Measurements from ENCODE around the gene TBXA2R. TPM values are rescaled to one million over a fixed set of nuclear protein-coding genes. Genes with fewer than 3 reads are reported as not detected.

TBXA2R gene
- total RNA-seq, 2 donors from 2014 or later = 0.28 TPM; not detected in 1

DNA sequence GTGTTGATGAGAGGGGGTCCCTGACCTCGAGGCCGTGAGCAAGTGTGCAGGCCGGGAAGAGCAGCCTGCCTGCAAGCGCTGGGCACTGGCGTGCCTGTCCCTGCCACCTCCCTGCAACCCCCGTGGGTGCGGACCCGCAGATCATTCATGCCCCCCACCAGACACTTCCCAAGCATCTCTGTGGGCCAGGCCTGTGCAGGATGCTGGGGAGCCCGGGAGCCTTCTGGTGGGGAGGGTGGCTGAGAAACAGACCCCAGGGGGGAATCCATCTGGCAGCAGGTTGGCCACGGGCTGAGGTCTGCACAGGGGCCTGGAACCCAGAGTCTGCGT lies 38.4 kb upstream of the TBXA2R start:
- Mint-ChIP-seq H3K27me3 (no peaks in the 10 kb centered on the region), H3K36me3 (no peaks in the 10 kb centered on the region), H3K4me3 (no peak overlapping the region), H3K27ac (no peak overlapping the region), H3K4me1 (ENCODE audit: low read depth in 2 of 2) (no peaks in the 10 kb centered on the region), H3K9me3 (no peaks in the 10 kb centered on the region)
- ATAC-seq (peak in 1 of 2 donors; percentile 3), DNase-seq (ENCODE audit: low spot score) (no peak)

DNA sequence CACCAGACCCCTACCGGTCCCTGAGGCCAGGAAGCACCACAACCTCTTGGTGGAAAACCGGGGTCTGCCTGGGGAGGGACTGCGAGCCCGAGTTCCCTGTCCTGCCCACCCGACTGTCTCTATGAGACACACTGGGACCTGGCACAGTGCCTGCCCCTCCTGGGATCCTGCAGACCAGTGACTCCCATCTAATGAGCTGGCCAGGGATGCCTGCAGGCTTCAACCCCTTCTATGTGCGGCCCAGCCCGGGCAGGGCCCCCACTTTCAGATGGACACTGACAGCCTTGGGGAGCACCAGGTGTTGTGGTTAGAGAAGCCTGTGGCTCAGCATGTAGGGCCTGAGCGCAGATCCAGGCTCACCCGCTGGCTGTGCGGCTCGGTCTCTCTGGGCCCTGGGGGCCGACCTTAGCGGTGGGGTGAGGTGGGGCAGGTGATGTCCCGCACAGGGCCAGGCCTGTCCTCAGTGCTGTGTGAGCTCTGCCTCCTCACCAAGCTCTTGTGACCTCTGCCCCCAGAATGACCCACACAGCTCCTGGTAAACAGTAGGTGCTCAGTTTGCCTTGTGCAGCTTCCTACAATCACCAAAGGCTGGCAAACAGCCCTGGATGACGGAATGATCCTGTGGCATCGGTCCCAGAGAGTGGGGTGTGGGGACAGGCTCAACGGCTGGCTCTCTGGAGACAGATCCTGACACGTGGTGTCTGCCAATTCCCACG lies 37.8 kb upstream of the TBXA2R start:
- Mint-ChIP-seq H3K27me3 (no peaks in the 10 kb centered on the region), H3K4me1 (ENCODE audit: low read depth in 2 of 2) (no peaks in the 10 kb centered on the region), H3K36me3 (no peaks in the 10 kb centered on the region), H3K9me3 (no peaks in the 10 kb centered on the region), H3K4me3 (no peak overlapping the region), H3K27ac (no peak overlapping the region)
- no peak for DNase-seq (ENCODE audit: low spot score)
- no peak for ATAC-seq

- no peak for ATAC-seq
- Mint-ChIP-seq H3K36me3 (no peaks in the 10 kb centered on the region), H3K4me3 (no peak overlapping the region), H3K27me3 (no peaks in the 10 kb centered on the region), H3K27ac (no peak overlapping the region), H3K4me1 (ENCODE audit: low read depth in 2 of 2) (no peaks in the 10 kb centered on the region), H3K9me3 (no peaks in the 10 kb centered on the region)
- no peak for DNase-seq (ENCODE audit: low spot score)
These were observed 37.1 kb upstream of the TBXA2R start for GRCh38 chr19:3643674-3644313.

DNA sequence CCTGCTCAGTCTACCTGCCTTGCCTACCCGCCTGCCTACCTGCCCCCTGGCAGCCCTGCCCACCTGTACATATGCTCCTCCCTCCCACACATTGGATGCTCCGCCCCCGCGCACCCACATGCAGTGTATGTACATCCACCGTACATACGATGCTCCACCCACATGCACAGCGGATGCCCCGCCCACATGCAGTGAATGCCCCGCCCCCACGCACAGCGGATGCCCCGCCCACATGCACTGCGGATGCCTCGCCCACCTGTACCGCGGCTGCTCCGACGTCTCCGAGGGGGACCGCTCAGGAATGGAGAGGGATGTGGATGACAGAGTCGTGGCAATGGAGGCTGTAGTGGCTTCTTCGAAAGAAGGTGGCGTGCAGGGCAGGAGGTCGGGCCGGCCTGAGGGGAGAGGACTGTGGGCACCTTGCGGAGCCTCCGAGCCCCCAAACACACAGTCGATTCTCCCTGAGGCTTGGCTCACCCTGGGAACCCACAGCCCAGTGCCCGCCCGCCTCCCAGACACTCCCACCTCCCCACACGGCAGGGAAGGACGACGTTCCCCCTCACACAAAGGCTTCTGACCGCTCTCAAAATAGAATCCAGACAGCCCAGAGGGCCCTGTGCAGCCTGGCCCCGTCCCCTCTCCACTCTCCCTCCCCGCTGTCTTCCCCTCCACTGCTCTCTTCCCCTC lies 36.5 kb upstream of the TBXA2R start:
- Mint-ChIP-seq H3K27ac (no peak overlapping the region), H3K27me3 (no peaks in the 10 kb centered on the region), H3K36me3 (no peaks in the 10 kb centered on the region), H3K4me1 (ENCODE audit: low read depth in 2 of 2) (peaks cover 0 to 3% of the 10 kb centered on the region in 2 donors), H3K4me3 (no peak overlapping the region), H3K9me3 (no peaks in the 10 kb centered on the region)
- ATAC-seq (peak in 1 of 2 donors; percentile 44), DNase-seq (ENCODE audit: low spot score) (no peak)

DNA sequence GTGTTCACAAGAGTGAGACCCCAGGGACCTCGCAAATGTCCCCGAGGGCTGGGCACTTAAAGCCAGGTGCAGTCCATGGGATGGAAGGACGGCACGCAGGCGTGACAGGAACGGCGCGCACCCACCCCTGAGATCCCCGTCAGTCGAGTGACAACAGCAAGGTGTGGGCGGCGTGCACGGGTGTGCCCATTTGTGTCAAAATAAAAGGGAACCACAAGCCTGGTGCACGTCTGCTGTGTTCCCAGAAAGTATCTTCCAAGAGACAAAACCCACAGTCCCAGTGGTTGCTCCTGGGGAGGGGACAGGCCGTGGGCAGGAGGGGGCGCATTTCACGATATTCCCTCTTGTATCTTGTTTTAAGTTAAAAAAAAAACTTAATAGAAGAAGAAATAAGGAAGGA lies 35.6 kb upstream of the TBXA2R start:
- DNase-seq (ENCODE audit: low spot score) = no peak
- Mint-ChIP-seq H3K36me3 (no peaks in the 10 kb centered on the region), H3K4me1 (ENCODE audit: low read depth in 2 of 2) (peaks cover 0 to 3% of the 10 kb centered on the region in 2 donors), H3K27me3 (no peaks in the 10 kb centered on the region), H3K27ac (no peak overlapping the region), H3K4me3 (no peak overlapping the region), H3K9me3 (no peaks in the 10 kb centered on the region)
- no peak for ATAC-seq

DNA sequence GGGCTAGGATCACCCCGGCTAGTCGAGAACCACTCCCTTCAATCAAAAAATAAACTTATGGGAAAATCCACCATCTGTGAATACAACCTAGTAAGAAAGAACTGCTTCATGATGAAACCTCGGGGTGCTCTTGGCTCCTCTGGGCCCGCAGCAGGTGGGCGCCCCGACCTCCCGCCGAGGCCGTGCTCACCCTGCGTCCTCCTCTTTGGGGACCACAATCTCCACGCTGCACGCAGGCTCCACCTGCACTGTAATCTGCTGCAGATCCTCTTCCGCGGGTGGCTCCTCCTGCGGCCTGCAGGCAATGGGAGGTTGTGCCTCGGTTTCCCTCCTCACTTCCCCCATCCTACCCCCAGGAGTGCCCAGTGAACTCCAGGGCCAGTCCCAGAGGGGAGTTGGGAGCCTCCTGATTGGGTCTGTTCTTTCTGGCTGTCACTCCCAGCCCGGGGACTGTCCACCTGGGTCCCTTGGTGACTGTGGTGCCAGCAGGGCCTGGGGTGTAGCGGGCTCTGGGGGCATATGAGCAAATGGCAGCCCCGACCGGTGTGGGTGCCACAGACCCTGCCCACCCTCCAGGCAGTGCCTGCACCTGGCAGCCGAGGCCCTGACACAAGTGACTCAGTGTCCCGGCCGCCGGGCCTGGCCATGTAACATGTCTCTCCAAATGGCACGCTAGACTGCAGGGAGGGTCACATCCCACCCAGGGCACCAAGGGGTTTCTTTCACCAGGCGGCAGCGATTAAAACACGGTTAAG lies 35.0 kb upstream of the TBXA2R start:
- ATAC-seq = no peak
- Mint-ChIP-seq H3K36me3 (no peaks in the 10 kb centered on the region), H3K4me1 (ENCODE audit: low read depth in 2 of 2) (peaks cover 0 to 3% of the 10 kb centered on the region in 2 donors), H3K27me3 (no peaks in the 10 kb centered on the region), H3K4me3 (no peak overlapping the region), H3K27ac (no peak overlapping the region), H3K9me3 (no peaks in the 10 kb centered on the region)
- DNase-seq (ENCODE audit: low spot score) = no peak

DNA sequence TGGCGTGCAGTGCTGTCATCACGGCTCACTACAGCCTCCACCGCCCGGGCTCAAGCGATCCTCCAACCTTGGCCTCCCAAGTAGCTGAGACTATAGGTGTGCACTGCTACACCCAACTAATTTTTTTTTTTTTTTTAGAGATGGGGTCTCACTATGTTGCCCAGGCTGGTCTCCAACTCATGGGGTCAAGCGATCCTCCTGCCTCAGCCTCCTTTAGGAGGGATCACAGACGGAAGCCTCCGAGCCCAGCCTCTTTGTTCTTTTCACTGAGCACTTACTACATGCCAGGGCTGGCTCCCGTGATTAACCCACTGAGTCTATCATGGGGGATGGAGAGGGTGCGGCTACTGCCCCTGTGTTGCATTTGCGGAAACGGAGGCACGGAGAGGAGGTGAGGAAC lies 32.8 kb upstream of the TBXA2R start:
- Mint-ChIP-seq H3K9me3 (no peaks in the 10 kb centered on the region), H3K27me3 (no peaks in the 10 kb centered on the region), H3K27ac (no peak overlapping the region), H3K36me3 (no peaks in the 10 kb centered on the region), H3K4me1 (ENCODE audit: low read depth in 2 of 2) (peaks cover 0 to 3% of the 10 kb centered on the region in 2 donors), H3K4me3 (no peak overlapping the region)
- DNase-seq (ENCODE audit: low spot score) (no peak), ATAC-seq (no peak)

- Mint-ChIP-seq H3K36me3 (no peaks in the 10 kb centered on the region), H3K4me1 (ENCODE audit: low read depth in 2 of 2) (peaks cover 0 to 3% of the 10 kb centered on the region in 2 donors), H3K9me3 (no peaks in the 10 kb centered on the region), H3K27me3 (no peaks in the 10 kb centered on the region), H3K27ac (no peak overlapping the region), H3K4me3 (no peak overlapping the region)
- no peak for ATAC-seq
- DNase-seq (ENCODE audit: low spot score) = no peak
These were observed 31.8 kb upstream of the TBXA2R start for GRCh38 chr19:3638208-3639193.

- H3K9me3 Mint-ChIP-seq = no peaks in the 10 kb centered on the region
- no peak overlapping the region for H3K27ac Mint-ChIP-seq
- H3K27me3 Mint-ChIP-seq = no peaks in the 10 kb centered on the region
- no peak overlapping the region for H3K4me3 Mint-ChIP-seq
- DNase-seq (ENCODE audit: low spot score) (no peak), ATAC-seq (no peak)
- no peaks in the 10 kb centered on the region for H3K36me3 Mint-ChIP-seq
- H3K4me1 Mint-ChIP-seq (ENCODE audit: low read depth in 2 of 2) = peaks cover 0 to 3% of the 10 kb centered on the region in 2 donors
These were observed 30.9 kb upstream of the TBXA2R start for GRCh38 chr19:3637621-3638020.

GRCh38 chr19:3636962-3637361 lies 30.3 kb upstream of the TBXA2R start:
- ATAC-seq = no peak
- no peak for DNase-seq (ENCODE audit: low spot score)
- H3K27me3 Mint-ChIP-seq = no peaks in the 10 kb centered on the region
- no peak overlapping the region for H3K4me3 Mint-ChIP-seq
- peaks cover 0 to 3% of the 10 kb centered on the region in 2 donors for H3K4me1 Mint-ChIP-seq (ENCODE audit: low read depth in 2 of 2)
- H3K36me3 Mint-ChIP-seq = no peaks in the 10 kb centered on the region
- no peak overlapping the region for H3K27ac Mint-ChIP-seq
- H3K9me3 Mint-ChIP-seq = no peaks in the 10 kb centered on the region

DNA sequence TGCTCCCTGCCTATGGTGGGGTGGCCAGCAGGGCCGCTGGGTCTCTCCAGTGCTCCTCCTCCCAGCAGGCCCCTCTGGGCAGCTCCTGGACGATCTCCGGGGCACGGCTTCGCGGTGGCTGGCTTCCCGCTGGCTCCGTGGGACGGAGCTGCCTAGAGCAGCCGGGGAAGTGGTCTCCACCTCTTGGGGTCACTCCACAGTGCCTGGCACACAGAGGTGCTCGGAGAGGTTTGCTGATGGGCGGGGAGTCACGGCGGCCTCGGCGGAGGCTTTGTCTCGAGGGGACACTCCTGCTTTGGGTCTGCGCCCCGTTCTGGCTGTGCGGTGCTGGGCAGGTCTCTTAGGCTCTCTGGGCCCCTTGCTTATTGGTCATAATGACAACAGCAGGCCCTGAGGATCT lies 29.8 kb upstream of the TBXA2R start:
- Mint-ChIP-seq H3K27ac (no peak overlapping the region), H3K9me3 (no peaks in the 10 kb centered on the region), H3K4me1 (ENCODE audit: low read depth in 2 of 2) (peaks cover 0 to 3% of the 10 kb centered on the region in 2 donors), H3K36me3 (no peaks in the 10 kb centered on the region), H3K27me3 (no peaks in the 10 kb centered on the region), H3K4me3 (no peak overlapping the region)
- ATAC-seq (no peak), DNase-seq (ENCODE audit: low spot score) (no peak)

DNA sequence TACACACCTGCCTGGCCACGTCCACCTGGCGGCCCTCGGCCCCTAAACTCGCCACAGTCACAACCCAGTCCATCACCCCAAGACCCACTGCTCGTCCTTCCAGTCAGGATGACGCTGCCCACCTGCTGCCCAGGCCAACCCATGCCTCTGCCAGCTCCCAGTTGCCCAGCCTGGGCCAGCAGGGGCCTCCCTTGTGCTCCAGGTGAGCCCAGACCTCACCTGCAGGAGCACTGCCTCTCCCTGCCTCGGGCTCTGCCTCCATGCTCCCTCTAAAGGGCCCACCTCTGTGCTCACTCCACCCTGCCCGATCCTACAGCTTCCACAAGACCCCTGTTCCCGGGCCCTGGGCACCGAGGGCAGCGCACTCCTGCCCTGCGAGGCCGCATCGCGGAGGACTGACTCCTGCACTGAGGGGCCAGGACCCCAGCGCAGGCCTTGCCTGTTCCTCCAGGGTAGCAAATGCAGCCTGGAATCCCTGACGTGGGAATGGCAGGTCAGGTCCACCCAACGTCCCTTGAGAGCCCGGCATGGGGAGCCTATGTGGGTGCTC lies 27.9 kb upstream of the TBXA2R start:
- Mint-ChIP-seq H3K27ac (no peak overlapping the region), H3K4me3 (no peak overlapping the region), H3K27me3 (no peaks in the 10 kb centered on the region), H3K4me1 (ENCODE audit: low read depth in 2 of 2) (peaks cover 0 to 10% of the 10 kb centered on the region in 2 donors), H3K36me3 (no peaks in the 10 kb centered on the region), H3K9me3 (no peaks in the 10 kb centered on the region)
- DNase-seq (ENCODE audit: low spot score) (no peak), ATAC-seq (no peak)

DNA sequence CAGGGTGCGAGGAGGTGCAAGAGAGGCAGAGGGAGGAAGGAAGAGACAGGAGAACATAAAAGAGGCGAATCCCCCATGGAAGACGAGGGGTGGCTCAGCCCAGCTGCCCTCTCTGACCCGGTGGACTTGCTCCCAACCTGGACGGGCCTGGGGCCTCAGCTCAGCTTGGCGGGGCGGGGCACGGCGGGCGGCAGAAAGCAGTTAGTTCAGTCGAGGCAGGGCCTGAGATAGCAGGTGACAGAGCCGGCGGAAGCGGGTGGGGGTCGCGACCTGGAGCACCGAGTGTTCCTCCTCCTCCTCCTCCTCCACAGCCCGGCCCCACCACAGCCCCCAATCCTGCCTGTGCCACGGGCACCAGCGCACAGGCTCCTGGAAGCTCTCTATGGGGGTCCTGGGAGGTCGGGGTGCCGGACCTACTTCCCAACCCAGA lies 26.9 kb upstream of the TBXA2R start:
- Mint-ChIP-seq H3K4me3 (no peak overlapping the region), H3K27ac (no peak overlapping the region), H3K27me3 (no peaks in the 10 kb centered on the region), H3K4me1 (ENCODE audit: low read depth in 2 of 2) (peaks cover 0 to 9% of the 10 kb centered on the region in 2 donors), H3K36me3 (no peaks in the 10 kb centered on the region), H3K9me3 (no peaks in the 10 kb centered on the region)
- ATAC-seq (no peak), DNase-seq (ENCODE audit: low spot score) (no peak)

Data from natural killer cell treated with Interleukin-12 subunit alpha and Interleukin-12 subunit beta and Interleukin-15 and Interleukin-18, amount 100 ng/mL, for 72 hours (primary cell).